ENCODE measurements around the gene S100B.

- TF ChIP-seq CBX2 (IDR thresholded peaks at IDR 0.05; ENCODE audit: low read depth, low read length) (no peak), CBX2 (CRISPR knock-in tag; IDR thresholded peaks at IDR 0.05; ENCODE audit: low read depth) (no peak), NCOR1 (IDR thresholded peaks at IDR 0.05; ENCODE audit: borderline replicate concordance, low read length) (no peak), HNF1B (CRISPR knock-in tag; IDR thresholded peaks at IDR 0.05) (no peak), RFX5 (IDR thresholded peaks at IDR 0.05; ENCODE audit: low read depth, low read length) (no peak), NR2F6 (IDR thresholded peaks at IDR 0.05) (no peak), NR2F6 (CRISPR knock-in tag; IDR thresholded peaks at IDR 0.05) (no peak)
These were observed 49.2 kb downstream of the S100B start for GRCh38 chr21:46555678-46556077.

Measured in HepG2 (cell line).